ENCODE data around the gene CXCR5.

CXCR5 gene

DNA sequence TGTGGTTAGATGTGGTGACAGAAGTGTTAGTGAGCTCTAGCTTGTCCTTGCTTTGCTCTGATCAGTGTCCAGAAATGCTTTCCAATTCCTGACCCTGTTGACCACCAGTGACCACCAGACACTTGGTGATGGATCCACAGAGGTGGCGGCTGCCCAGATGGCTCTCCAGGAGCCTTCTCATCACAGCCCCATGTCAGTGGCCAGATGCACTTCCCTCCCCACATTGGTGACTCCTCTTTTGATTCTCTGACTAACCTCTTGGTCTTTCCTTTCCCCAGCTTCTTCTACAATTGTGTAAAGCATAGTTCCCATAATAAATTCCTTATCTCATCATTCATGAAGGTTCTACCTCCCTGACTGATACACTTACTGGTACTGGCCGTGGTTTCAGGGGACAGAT lies 40.1 kb upstream of the CXCR5 start:
- TF ChIP-seq, protein P1, sequence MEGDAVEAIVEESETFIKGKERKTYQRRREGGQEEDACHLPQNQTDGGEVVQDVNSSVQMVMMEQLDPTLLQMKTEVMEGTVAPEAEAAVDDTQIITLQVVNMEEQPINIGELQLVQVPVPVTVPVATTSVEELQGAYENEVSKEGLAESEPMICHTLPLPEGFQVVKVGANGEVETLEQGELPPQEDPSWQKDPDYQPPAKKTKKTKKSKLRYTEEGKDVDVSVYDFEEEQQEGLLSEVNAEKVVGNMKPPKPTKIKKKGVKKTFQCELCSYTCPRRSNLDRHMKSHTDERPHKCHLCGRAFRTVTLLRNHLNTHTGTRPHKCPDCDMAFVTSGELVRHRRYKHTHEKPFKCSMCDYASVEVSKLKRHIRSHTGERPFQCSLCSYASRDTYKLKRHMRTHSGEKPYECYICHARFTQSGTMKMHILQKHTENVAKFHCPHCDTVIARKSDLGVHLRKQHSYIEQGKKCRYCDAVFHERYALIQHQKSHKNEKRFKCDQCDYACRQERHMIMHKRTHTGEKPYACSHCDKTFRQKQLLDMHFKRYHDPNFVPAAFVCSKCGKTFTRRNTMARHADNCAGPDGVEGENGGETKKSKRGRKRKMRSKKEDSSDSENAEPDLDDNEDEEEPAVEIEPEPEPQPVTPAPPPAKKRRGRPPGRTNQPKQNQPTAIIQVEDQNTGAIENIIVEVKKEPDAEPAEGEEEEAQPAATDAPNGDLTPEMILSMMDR (IDR thresholded peaks at IDR 0.05; ENCODE audit: low read depth, low read length, missing control alignments), result no peak
- DNase-seq (ENCODE audit: extremely low read depth, low read depth), result no peak
- H3K4me3 ChIP-seq (replicated peaks; ENCODE audit: low read depth, low read length), result no peak overlapping the region

DNA sequence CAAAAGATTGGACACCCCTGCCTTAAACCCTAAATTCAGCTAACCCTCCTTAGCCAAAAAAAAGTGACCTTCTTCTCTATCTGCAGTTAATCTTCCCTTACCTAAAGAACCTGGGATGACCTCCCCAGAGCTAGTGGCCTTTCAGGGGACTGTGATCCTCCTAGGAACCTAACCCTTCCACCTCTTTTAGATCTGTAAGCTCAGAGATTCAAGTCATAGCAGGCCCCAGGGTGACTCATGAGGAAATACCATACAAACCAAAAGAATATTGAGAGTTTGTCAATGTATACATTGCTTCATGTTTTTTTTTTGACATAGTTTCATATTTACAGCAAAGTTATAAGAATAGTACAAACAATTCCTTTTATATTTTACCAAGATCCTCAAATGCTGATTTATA lies 38.3 kb upstream of the CXCR5 start:
- no peak for DNase-seq (ENCODE audit: extremely low read depth, low read depth)
- TF ChIP-seq, protein P1 (IDR thresholded peaks at IDR 0.05; ENCODE audit: low read depth, low read length, missing control alignments), result no peak
- H3K4me3 ChIP-seq (replicated peaks; ENCODE audit: low read depth, low read length), result no peak overlapping the region

DNA sequence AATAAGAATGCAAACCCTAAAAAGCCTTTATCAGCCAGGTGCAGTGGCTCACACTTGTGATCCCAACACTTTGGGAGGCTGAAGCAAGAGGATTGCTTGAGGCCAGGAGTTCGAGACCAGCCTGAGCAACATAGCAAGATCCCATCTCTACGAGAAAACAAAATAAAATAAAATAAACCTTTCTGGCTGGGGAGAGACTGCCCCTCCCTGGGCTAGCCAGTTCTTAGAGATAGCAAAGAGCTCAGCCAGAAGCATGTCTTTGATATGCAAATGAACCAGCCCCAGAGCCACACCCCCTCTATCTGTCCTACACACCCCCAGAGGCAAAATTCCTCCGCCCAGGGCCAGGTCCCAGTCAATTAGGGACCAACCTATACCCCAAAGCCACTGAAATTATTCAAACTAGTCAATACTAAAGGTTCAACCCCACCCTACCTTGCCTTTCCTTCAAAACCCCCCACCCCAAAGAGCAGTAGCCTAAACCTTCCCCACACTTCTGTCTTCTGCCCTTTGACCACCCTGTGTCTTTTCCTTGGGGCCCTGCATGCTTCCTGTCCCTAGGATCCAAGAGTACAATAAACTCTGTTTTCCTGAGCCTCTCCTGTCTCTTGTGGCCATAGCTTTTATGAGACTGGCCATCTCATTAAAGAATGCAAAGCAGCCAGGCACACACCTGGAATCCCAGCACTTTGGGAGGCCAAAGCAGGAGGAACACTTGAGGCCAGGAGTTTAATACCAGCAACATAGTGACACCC lies 37.3 kb upstream of the CXCR5 start:
- DNase-seq (ENCODE audit: extremely low read depth, low read depth), result no peak
- no peak overlapping the region for H3K4me3 ChIP-seq (replicated peaks; ENCODE audit: low read depth, low read length)
- TF ChIP-seq, protein P1 (IDR thresholded peaks at IDR 0.05; ENCODE audit: low read depth, low read length, missing control alignments), result no peak

DNA sequence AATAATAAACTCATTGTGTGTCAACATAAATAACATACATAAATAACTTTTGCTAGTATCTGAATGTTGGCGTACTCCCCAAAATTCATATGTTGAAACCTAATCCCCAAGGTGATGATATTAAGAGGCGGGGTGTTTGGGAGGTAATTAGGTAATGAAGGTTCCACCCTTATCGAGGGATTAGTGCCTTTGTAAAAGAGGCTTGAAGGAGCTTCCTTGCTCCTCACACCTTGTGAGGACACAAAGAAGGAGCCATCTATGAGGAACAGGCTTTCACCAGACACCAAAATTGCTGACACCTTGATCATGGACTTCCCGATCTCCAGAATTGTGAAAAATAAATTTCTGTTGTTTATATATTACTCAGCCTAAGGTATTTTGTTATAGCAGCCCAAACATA lies 33.9 kb upstream of the CXCR5 start:
- TF ChIP-seq, protein P1 (IDR thresholded peaks at IDR 0.05; ENCODE audit: low read depth, low read length, missing control alignments), result no peak
- H3K4me3 ChIP-seq (replicated peaks; ENCODE audit: low read depth, low read length), result no peak overlapping the region
- no peak for DNase-seq (ENCODE audit: extremely low read depth, low read depth)

DNA sequence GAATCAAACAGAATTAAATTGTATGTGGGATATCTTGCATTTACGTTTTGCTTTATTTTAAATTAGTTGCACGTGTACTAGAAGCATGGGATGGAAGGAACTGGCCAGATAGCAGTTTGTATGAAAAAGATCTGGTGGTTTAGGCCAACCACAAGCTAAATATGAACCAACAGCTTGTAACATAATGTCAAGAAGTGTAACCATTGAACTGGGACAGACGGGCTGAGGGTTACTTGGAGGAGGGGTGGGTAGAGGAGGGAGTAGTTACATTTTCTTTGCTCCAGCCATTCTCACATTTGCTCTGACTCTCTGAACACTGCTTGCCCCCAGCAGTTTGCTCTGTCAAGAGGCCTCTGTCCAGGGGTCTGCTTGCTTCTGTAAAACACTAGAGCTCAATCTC lies 31.7 kb upstream of the CXCR5 start:
- TF ChIP-seq, protein P1 (IDR thresholded peaks at IDR 0.05; ENCODE audit: low read depth, low read length, missing control alignments), result no peak
- DNase-seq (ENCODE audit: extremely low read depth, low read depth), result no peak
- no peak overlapping the region for H3K4me3 ChIP-seq (replicated peaks; ENCODE audit: low read depth, low read length)

DNA sequence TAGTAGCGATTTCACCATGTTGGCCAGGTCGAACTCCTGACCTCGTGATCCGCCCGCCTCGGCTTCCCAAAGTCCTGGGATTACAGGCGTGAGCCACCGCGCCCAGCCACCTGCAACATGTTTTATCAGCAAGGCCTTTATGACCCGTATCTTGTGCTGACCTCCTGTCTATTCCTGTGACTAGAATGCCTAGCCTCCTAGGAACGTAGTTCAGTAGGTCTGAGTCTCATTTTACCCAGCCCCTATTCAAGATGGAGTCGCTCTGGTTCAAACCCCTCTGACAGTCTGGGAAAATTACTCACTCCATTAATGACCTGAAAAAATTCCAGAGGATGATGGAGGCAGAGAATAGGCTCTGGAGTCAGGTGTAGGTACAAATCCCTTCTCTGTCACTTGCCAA lies 30.0 kb upstream of the CXCR5 start:
- DNase-seq (ENCODE audit: extremely low read depth, low read depth), result no peak
- TF ChIP-seq, protein P1 (IDR thresholded peaks at IDR 0.05; ENCODE audit: low read depth, low read length, missing control alignments), result no peak
- H3K4me3 ChIP-seq (replicated peaks; ENCODE audit: low read depth, low read length), result no peak overlapping the region

DNA sequence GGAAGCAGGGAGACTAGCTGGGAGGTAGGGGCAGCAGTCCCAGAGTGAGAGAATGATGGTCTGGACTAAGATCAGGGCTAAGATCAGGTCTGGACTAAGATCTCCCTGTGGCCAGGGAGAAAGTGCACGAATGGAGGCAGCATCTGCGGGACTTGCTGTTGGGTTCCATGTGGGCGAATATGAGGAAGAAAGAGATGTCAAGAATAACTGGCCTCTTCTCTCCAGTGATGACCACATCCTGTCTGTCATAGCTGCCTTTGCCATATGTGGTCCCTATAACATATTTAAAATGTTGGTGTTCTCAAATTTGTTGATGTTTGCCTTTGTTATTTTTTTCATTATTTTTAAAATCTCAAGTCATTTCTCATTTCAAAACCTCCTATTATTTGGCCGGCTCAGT lies 27.4 kb upstream of the CXCR5 start:
- TF ChIP-seq, protein P1 (IDR thresholded peaks at IDR 0.05; ENCODE audit: low read depth, low read length, missing control alignments), result no peak
- no peak overlapping the region for H3K4me3 ChIP-seq (replicated peaks; ENCODE audit: low read depth, low read length)
- DNase-seq (ENCODE audit: extremely low read depth, low read depth), result no peak
